GM18508 (cell line): Measurements from ENCODE around the gene GID4.
"Not testable (repeated sequence)": the region's sequence is repeated elsewhere in the genome, so short reads cannot be mapped to it uniquely, and the experiment has no call there.

Source experiments
- ATAC-seq: cut with Tn5 transposase; IDR thresholded peaks from one replicate; pipeline ENCODE4 v1.9.1; 2021; ENCODE audit warnings: moderate number of reproducible peaks; ENCODE audit not compliant: insufficient read depth, unreplicated experiment

The GID4 gene

GRCh38 chr17:18038861-18039534 is at the start of gene GID4, which contains the start of gene ATPAF2:
Gene GID4 (plus strand): TSS chr17:18039408. CDS start chr17:18039465, 57 bp downstream.
Gene ATPAF2 (minus strand): TSS chr17:18039168. CDS start chr17:18039013, 155 bp downstream.
- peak; percentile 67 for ATAC-seq

- ATAC-seq = no peak
Measured at GRCh38 chr17:17989618-17990017, 49.6 kb upstream of the GID4 start.

GRCh38 chr17:17990282-17990681 is 48.9 kb upstream of the GID4 start:
- no peak for ATAC-seq

- no peak for ATAC-seq
Measured at GRCh38 chr17:17993366-17993765, 45.8 kb upstream of the GID4 start.

GRCh38 chr17:17993852-17994251 is 45.4 kb upstream of the GID4 start:
- ATAC-seq = no peak

GRCh38 chr17:17994271-17995069 is 44.7 kb upstream of the GID4 start:
- no peak for ATAC-seq

- not testable (repeated sequence) for ATAC-seq
Measured at GRCh38 chr17:17995887-17996286, 43.3 kb upstream of the GID4 start.

GRCh38 chr17:17998934-17999333 is 40.3 kb upstream of the GID4 start:
- no peak for ATAC-seq

GRCh38 chr17:17999364-18000029 is 39.7 kb upstream of the GID4 start:
- no peak for ATAC-seq

GRCh38 chr17:18000030-18000408 is 39.2 kb upstream of the GID4 start:
- ATAC-seq = no peak

GRCh38 chr17:18002171-18002570 is 37.0 kb upstream of the GID4 start:
- ATAC-seq = no peak

- ATAC-seq = no peak
Measured at GRCh38 chr17:18004345-18004744, 34.9 kb upstream of the GID4 start.

GRCh38 chr17:18004884-18005305 is 34.3 kb upstream of the GID4 start:
- ATAC-seq = no peak

GRCh38 chr17:18005496-18005895 is 33.7 kb upstream of the GID4 start:
- ATAC-seq = no peak

- no peak for ATAC-seq
Measured at GRCh38 chr17:18006495-18007239, 32.5 kb upstream of the GID4 start.

- ATAC-seq = no peak
Measured at GRCh38 chr17:18008496-18009268, 30.5 kb upstream of the GID4 start.

- no peak for ATAC-seq
Measured at GRCh38 chr17:18009609-18010420, 29.4 kb upstream of the GID4 start.

- ATAC-seq = no peak
Measured at GRCh38 chr17:18011286-18011685, 27.9 kb upstream of the GID4 start.

- ATAC-seq = no peak
Measured at GRCh38 chr17:18014006-18014405, 25.2 kb upstream of the GID4 start.
